Activated CD4-positive, alpha-beta T cell treated with anti-CD3 and anti-CD28 coated beads, Interleukin-2, amount 50 U/mL, for 24 hours (primary cell): ENCODE data around the gene HYDIN.
"Not testable (repeated sequence)": the region's sequence is repeated elsewhere in the genome, so short reads cannot be mapped to it uniquely, and the experiment has no call there.

Source experiments
- DNase-seq, 2 donors: peaks; one replicate each; pipeline ENCODE4 v3.0.0-alpha.2; 2020; ENCODE audit warnings: low read depth in 1 of 2, low spot score in 1 of 2

HYDIN gene

DNA sequence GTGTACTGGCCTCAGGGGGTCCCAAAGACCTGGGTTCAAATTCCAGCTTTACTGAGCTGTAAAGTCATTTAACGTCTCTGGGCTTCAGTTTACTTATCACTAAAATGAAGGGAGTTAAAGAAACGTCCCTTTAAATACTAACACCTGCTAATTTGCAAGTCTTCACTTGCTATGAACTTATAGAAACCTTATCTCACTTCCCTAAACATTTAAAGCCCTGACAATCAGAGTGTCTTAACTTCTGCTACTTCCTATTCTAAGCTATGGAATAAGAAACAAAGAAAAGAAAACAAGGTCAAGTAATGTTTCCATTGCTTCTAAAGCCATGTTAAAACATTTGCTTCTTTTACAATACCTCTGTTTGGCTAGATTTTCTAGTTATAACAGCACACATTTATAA lies 87.3 kb downstream of the HYDIN start:
- not testable (repeated sequence) for DNase-seq

DNA sequence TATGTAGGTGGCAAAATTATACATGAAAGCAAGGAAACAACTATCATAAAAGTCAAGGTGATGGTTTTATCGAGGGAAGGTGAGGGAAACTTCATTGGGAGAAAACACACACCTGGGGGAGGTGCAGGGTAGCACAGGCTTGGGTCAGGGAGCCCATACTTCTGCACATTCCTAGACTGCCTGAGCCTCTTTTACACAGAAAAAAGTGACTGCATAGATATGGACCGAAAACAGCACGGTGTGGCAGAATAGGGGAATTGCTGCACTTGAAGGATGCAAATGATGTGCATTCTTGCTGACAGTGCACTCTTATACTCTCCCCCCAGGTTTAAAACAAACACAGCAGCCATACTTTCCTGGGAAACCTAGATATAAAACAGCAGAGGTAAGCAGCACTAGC lies 120.0 kb downstream of the HYDIN start:
- DNase-seq, result not testable (repeated sequence)

DNA sequence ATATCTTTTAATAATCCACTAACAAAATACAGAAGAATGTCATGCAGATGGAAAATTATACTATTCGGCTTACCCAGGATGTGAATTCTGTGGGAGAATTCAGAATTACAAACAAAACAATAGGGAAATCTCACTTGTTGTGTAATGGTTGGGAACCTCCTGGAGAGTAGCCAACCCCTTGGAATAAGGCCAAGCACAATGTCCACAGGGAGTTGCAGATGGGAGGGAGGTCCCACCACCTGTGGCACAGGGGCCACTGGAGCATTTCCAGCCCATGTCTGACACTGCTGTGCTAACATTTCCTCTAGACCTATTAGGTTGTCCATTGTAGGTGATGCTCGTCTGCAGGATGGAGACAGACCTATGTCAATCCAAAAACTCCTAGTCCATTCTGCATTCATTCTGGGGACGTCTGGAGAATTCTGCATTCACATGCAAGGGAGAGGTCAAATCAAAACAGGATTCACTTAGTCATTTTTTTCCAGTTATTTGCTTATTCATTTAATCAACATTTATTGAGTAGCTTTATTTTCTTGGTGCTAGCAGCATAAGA lies 120.8 kb downstream of the HYDIN start:
- DNase-seq, result not testable (repeated sequence)

DNA sequence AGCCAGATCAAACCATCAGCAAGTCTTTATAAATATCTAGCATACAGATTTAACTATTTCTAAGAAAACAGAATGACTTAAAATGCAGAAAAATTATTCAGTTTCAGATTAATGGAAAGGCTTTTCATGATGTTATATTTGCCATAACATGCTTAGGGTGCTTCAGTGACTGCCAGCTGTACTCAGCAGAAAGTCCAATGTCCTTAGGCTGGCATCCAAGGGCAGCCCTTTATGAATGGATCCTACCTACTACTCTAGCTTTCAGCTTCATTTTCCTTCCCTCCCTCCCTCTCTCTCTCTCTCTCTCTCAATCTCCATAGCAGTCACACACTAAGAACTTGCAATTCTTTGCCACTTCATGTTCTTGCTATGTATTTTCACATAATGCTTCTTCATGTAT lies 124.6 kb downstream of the HYDIN start:
- not testable (repeated sequence) for DNase-seq

DNA sequence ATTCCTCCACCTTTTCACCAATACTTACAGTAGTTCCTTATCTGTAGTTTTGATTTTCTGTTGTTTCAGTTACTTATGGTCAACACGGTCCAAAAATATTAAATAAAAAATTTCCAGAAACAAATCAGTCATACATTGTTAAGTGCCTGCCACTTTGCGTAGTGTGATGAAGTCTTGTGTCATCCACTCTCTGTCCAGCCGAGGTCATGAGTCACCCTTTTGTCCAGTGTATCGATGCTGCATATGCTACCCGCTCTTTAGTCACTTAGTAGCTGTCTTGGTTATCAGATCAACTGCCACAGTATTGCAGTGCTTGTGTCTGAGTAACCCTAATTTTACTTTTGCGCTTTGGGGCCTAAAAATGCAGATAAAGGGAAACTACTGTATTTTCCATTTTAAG lies 146.9 kb downstream of the HYDIN start:
- not testable (repeated sequence) for DNase-seq

DNA sequence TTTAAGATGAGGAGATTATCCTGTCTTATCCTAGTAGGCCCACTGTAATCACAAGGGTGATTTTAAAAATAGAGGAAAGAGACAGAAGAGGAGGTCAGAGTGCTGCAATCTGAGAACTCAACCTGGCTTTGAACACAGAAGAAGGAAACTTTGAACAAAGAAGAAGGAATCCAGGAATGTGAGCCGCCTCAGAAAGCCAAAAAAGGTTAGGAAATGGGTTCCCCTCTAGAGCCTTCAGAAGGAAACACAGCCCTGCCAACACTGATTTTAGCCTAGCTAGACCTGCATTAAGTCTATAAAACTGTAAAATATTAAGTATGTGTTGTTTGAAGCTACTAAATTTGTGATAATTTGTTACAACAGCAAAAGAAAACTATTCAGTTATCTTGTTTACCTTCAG lies 149.7 kb downstream of the HYDIN start:
- DNase-seq, result not testable (repeated sequence)

DNA sequence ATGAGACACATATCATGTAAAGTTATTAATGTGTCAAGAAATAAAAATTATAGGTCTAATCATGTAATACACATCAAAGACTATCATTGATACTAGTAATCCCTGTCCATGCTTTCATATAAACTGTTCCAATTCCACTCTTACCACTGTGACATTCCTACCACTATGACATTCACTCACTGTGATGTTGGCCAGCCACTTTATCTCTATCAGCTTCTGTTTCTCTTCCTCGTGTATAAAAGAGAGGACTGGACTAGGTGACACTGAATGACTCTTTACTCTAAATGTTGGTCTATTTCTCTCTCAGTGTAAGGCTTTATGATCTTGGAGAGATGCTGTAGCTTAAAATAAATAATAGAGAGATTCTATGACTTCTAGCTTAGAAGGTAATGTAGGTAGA lies 150.3 kb downstream of the HYDIN start:
- not testable (repeated sequence) for DNase-seq

DNA sequence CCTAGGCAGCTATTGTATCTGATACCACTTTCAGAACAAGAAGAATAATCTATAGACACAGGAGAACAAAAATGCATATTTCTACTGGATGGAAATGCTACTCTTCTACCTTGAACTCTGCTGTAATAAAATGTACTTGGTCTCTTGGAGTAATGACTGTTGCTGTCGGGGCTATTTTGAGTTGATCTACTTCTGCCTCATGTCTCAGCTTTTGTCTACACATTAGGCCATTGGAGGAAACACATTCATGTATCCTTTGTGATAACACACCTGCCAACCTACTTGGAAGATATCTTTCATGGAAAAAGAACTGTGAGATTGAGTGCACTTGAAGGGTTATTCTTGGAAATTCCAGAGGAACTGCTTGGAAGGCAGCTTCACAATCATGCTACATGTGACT lies 159.9 kb downstream of the HYDIN start:
- DNase-seq, result not testable (repeated sequence)

DNA sequence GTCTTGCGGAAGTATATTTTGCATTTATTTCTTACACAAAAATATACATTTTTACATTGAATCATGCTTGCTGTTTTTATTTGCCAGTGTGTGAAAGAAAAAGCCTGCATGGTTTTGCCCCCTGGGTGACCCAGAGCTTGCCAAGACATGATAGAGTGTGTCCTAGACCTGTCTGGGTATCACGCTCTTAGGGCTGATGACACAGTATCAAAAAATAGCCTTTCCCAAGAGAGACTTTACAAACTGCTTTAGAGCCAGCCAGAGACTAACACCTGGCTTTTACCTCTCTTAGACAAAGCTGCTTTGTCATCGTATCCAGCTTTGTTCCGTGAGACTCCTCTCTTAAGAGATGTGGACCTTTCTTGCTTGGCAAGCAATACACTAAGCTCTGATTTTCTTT lies 160.7 kb downstream of the HYDIN start:
- DNase-seq, result not testable (repeated sequence)

DNA sequence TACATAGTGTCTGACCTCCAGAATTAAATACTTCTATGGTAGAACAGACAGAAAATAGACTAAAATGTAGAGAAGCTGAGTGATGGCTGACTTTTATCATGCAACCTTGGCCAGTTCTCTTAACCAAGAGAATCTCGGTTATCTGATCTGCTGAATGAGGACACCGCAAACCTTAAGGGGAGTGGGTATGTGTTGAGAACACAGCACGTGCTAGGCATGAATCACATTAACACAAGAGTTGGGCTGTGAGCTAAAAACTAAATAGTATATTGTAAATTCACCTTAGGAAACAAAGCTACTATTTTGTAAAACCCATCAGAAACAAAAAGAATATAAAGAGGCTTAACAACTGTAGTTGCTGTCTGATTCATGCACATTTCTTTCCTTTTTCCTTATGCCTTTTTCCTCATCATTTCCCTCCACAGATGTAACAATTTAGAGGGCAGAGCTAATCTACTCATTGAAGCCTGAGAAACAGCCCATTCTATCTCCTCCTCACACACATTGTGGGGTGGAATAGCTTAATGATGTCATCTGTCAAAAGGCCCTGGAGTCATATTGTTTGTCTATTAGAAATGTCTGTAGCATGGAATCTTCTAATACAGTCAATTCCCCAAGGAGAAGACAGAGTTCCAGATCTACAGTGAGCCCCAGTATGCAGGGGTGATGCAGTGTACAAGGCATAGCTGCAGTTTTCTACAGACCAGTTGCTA lies 176.5 kb downstream of the HYDIN start:
- DNase-seq, result not testable (repeated sequence)

DNA sequence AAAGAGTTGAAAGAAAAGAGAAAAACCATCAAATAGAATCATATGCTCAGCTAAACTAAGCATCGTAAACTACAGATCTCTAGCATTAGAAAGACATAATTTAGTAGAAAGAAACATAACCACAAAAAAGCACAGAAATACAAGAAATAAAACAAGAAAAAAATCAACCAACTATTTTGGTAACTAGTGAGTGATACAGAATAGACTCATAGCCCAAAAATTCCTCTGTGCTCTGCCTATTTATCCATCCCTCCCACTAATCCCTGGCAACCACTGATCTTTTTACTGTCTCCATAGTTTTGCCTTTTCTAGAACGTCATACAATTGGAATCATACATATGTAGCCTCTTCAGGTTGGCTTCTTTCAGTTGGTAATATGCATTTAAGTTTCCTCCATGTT lies 180.2 kb downstream of the HYDIN start:
- not testable (repeated sequence) for DNase-seq

DNA sequence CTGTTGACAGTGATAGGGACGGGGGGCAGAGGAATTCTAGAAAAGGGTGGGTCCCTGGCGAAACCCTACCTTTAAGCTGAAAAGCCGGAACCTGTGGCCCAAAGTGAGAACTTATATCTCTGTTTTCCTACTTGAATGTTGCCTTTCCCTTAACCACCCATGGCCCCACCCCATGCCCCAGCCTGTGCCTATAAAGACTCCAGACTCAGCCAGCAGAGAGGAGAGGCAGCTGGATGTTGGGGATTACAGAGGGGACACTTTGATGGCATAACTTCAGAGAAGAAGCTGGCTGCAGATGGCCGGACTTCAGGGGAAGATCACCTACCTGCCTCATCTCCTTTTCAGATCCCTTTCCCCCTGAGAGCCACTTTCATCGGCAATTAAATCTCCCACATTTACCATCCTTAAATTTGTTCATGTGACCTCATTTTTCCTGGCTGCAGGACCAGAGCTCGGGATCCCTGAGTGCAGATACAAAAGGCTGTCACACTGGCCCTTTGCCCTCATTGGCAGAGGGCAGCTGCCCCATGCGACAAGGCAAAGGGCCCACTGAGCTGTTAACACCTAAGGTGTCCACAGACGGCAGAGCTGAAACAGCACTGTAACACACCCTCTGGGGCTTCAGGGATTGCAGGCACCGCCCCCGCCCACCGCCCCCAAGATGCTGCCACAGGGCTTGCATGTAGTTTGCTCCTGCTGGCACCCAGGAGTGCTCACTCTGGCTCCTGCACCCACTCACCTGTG lies 191.0 kb downstream of the HYDIN start:
- not testable (repeated sequence) for DNase-seq

DNA sequence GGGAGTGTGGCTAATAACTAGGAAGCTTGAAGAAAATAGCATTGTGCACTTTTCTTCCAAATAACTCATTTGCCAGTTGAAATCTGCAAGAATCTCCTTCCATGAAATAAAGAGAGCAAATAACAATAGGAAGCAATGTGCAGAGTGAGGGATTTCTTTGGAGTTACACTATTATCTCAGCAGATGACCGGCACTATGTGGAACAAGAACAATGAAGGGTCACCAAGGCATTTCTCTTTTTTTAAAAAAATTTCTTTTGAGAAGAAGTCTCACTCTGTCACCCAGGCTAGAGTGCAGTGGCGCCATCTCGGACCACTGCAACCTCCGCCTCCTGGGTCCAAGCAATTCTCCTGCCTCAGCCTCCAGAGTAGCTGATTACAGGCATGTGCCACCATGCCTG lies 192.1 kb downstream of the HYDIN start:
- not testable (repeated sequence) for DNase-seq

DNA sequence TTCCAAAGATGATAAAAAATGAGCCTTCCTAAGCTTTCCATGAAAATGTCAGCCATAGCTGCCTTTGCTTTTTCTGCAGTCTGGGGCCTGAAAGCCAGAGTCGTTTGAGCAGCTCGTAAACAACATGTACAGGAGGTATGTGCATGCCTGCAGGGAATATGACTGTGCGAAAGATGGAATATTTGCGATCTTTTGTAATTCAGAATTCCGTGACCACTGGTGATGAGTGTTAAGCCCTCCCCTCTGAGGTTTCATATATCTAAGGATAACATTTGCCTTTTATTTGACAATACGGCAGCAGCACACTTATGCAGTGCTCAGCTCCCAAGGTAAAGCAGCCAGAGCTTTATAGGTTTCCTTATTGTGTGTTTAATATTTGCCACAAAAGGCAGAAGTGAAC lies 192.5 kb downstream of the HYDIN start:
- DNase-seq, result not testable (repeated sequence)

DNA sequence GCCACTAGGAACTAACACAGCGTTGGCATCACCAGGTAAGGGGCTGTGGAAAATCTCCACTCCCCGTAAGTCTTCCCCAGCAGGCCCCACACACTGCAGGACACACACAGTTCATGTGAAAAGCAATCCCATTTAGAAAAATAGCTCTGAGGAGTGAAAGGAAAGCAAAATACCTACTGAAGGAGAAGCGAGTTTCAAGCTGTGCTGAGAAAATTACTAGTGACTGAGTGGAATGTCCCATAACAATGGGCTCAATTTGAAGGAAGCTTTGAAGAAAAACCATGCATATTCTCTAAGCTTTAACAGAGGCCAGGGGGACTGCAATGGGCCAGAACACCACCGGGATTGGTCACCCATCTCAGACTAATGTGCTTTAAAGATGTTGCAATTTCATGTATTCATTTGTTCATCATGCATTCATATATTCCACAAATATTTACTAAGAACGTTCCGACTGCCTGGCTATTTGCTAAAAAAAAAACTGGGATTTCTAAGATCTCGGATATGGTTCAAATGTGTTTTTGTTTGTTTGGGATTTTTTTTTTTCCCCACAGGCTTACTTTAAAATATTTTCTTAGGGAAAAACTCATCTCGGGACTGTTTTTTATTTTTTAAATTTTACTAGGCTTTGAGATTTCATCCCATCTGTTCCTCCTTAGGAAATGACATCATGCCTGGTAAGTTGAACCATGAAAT lies 202.3 kb downstream of the HYDIN start:
- not testable (repeated sequence) for DNase-seq

DNA sequence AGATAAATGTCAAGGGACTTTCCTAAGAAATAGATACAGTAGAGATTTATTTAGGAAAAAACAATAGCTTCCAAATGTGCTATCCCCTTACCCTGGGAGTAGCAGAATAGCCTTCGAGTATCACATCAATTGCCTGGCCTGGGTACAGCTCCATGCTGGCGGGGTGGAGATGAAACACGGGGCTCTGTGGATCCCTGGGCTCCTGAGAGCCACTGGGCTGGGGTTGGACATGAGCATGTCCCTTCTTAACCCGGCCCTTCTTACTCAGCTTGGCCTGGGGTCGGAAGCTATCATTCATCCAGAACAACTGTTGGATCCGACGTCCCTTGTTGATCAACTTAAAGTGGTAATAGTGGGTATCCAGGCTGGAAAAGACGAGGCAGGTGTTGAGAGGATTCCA lies 203.0 kb downstream of the HYDIN start:
- not testable (repeated sequence) for DNase-seq

DNA sequence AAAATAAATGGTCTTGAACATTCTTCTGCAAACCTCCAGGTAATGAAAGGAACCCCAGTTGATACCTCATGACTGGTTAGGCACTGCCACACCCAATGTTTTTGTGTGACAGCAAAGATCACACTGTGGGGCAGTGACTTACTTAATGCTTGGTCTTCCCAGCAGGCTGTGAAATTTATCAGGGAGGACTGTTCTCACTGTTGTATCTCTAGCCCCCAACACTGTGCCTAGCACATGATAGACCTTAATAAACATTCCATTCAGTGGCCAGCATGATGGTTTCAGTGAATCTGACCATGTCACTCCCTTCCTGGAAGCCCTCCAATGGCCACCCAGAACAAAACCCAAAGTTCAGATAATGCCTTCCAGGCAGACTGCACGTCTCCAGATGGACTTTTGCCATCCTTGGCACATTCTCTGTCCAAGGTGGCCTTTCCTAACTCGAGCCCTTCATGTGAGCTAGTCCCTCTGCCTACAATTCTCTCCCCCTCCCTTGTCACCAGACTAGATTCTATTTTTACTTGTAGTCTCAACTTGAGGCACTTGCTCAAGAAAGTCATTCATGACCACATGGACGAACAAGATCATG lies 206.6 kb downstream of the HYDIN start:
- DNase-seq, result not testable (repeated sequence)

DNA sequence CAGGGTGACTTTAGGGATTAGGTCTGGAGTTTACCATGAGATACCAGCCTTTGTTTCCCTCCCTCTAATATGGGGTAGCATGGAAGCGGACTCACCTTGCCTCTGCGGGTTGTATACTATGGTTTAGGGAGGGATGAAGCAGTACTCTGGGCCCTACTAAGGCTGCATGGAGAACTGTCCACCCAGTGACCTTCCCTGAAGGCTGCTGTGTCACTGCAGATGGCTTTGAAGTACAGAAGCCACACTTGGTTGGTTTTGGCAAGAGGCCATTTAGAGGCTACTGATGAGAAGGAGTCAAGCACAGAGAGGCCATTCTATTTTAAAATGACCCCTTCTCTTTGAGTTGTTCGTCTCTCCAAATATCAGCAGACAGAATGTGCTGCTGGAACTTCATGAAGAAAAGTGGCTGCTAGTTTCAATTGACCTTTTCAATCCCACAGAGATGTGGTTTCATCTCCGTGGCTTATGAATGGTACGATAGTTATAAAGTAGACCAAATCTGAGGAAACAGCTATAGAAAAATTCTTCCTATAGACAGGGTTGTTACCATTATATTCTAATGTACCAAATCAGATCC lies 208.5 kb downstream of the HYDIN start:
- DNase-seq, result not testable (repeated sequence)

DNA sequence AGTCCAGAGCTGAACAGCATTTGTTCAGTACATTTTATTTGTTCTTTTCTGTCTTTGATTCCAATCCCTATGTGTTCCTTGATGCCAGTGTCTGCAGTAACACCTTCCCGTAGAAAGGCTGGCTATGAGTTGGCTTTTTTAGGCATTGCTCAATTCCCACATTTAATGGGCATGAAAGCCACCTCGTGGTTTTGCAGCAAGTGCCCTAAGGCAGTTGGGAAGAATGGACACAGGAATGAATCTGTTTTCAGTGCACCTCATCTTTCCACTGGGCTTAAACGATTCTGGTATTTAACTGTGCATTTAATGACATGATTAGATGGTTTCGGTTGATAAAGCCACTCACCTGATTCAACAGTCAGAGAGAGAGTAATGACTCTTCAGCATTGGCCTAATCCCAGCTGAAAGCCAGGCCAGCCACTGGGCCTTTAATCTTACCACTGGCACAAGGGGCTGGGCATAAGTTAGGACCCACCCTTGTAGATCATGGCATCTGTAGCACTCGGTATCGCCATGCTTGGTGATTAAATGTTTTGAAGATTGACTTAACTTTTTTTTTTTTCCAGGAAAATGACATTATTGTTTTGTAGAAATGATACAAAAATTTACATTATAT lies 211.3 kb downstream of the HYDIN start:
- DNase-seq, result not testable (repeated sequence)

DNA sequence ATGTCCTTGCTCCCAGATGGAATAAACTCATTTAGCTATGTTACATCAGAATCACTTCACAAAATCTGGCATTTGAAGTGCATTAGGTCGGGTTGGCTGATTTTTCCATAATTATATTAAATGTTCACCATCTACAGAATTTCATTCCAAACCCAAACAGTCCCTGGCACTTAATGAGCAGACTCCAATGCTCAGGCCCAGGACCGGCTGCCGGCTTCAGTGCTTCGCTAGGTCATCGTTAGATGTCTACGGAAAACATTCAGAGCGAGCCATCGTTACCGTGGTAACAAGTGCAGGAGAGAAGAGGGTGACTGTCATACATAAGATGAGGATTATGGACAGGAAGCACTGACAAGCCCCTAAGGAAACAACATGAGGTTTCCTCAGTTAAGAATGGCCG lies 215.1 kb downstream of the HYDIN start:
- DNase-seq, result not testable (repeated sequence)
